SH-SY5Y (cell line): ENCODE data around the gene TAX1BP3.

ENCODE experiments used
- GATA2 ChIP-seq: IDR thresholded peaks from 2 replicates; pipeline ENCODE4 v1.6.1; 2011; ENCODE audit warnings: mild to moderate bottlenecking, low read depth, low read length
- GATA3 ChIP-seq: IDR thresholded peaks from 2 replicates; pipeline ENCODE4 v1.6.1; 2011; ENCODE audit warnings: low read depth, mild to moderate bottlenecking, low read length, moderate library complexity

GRCh38 chr17:3693141-3693540 lies 24.8 kb upstream of the TAX1BP3 start:
- no peak for TF ChIP-seq GATA2
- TF ChIP-seq GATA3 = no peak
